Inflammatory macrophage treated with lipopolysaccharide for 1 hour (primary cell): ENCODE data around the gene RXRA.

Experiments used
- DNase-seq, 2 donors: peaks; one replicate each; pipeline ENCODE4 v3.0.0-alpha.2; 2020 to 2022

The RXRA gene

DNA sequence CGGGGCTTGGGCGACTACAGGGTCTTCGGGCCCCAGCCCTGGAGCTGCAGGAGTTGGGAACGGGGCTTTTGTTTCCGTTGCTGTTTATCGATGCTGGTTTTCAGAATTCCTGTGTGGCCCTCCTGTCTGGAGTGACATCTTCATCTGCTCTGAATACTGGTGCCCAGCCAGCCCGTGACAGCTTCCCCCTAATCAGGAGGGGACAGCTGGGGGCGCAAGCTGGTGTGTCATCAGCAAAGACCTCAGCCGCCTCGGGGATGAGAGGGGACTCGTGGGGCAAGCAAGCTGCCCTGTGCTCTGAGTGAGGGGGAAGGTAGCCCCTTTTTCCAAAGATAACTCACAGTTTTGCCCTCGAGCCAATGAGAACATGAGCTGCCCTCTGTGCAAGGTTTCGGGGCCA lies 110.7 kb downstream of the RXRA start:
- DNase-seq, result no peak

- no peak for DNase-seq
Observed at GRCh38 chr9:134437403-134438194, 111.3 kb downstream of the RXRA start.

DNA sequence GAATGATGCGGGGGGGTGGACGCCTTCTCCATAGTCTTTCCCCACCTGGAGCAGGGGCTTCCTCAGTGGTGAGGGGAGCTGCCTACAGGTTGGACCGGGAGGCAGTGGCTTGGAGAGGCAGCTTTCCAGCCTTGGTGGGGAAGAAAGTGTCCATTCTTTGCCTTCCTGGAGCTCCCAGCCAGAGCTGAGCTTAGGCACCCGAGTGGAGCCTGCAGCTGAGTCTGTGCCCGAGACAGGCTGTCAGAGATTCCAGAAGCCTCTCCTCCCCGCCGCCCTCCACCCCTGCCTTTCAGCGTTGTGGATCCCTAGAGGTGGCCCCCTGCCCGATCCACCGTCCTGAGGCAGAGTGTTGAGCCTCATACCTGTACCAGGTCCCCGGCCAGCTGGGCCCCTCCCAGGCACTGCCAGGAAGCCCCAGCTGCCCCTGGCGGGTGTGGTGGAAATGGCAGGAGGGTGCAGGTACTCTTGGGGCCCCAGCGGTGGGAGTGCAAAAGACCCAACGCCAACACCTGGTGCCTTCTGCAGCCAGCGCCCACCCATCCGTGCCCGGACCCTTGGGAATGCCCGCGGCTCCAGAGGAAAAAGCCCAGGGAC lies 112.0 kb downstream of the RXRA start:
- no peak for DNase-seq

GRCh38 chr9:134439368-134439784 lies 113.1 kb downstream of the RXRA start:
- no peak for DNase-seq

GRCh38 chr9:134440636-134441226 lies 114.5 kb downstream of the RXRA start:
- DNase-seq, result no peak

- DNase-seq, result no peak
Observed at GRCh38 chr9:134441227-134442084, 115.2 kb downstream of the RXRA start.

- no peak for DNase-seq
Observed at GRCh38 chr9:134442085-134442474, 115.8 kb downstream of the RXRA start.

GRCh38 chr9:134442486-134443173 lies 116.4 kb downstream of the RXRA start:
- DNase-seq, result no peak

DNA sequence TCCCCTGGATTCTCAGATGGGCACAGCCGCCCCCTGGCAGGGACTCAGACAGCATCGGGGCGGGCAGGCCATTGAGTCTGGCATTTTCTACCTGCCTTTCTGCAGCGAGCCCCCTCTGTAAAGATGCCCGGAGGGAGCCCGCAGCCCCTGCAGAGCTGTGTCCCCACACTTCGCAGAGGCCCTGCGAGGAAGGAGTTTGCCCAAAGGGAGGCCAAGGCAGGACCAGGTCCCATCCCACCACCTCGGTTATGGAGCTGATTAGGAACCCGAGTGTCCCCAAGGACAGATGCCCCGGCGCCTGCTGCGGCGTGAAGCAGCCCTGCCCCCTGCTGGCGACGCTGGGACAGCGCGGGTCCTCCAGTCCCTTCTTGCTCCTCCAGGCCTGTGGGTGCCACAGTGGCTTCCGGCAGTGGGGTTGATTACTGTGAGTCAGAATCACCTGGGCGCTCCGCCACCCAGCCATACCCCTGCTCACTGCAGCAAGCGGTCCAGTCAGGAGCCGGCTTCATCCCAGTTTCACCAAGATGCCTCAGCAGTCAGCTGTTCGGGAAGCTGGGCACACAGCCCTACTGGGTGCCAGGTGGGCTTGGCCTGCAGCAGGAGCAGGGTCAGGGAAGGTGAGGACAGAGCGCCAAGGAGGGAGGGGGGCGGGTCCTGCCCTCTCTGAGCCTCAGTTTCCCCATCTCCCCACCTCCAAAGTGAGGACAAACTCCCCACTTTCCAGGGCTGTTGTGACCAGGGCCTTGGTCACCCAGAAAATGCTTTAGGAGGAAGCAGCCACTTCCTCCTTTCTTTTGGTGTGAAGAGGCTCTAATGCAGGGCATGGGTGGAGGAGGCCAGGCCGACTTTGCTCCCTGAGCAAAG lies 117.2 kb downstream of the RXRA start:
- peak; percentile 81 to 82 for DNase-seq

- no peak for DNase-seq
Observed at GRCh38 chr9:134444038-134444315, 117.7 kb downstream of the RXRA start.

GRCh38 chr9:134445000-134445399 lies 118.7 kb downstream of the RXRA start:
- no peak for DNase-seq

GRCh38 chr9:134449180-134449916 lies 123.1 kb downstream of the RXRA start:
- DNase-seq, result peak; percentile 73 to 89

DNA sequence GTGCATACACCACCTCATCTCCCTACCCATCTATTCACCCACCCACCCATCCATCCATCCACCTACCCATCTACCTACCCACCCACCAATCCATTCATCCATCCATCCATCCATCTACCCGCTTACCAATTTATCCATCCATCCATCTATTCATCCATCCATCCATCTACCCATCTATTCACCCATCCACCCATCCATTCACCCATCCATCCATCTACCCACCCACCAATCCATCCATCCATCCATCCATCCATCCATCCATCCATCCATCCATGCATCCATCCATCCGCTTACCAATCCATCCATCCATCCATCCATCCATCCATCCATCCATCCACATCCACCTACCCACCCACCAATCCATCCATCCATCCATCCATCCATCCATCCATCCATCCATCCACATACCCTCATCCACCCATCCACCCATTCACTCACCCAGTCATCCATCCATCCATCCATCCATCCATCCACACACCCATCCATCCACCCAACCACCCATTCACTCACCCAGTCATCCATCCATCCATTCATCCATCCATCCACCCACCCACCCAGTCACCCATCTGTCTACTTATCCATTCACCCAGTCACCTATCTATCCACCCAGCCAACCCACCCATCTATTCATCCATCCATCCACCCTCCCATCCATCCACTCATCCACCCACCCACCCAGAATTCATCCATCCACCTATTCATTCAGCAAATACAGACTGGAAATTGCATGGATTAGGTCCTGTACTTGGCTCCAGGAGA lies 125.6 kb downstream of the RXRA start:
- DNase-seq, result no peak

DNA sequence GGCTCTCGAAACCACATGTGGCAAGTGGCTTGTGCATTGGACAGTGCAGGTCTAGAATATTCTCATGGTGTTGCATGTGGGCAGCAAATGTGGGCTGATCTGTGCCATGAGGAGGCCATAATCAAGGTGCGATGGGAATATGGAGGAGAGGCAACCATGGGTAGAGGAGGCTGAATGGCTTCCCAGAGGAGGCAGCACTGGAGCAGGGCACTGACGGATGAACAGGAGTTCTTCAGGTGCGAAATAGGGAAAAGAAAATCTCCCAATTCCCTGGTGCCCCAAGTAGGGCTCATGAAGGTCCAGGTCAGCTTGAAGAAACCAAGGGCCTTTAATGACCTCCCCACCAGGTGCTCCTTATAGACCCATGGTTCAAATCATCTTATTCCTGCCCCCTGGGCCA lies 126.5 kb downstream of the RXRA start:
- DNase-seq, result no peak

- DNase-seq, result no peak
Observed at GRCh38 chr9:134453776-134454475, 127.7 kb downstream of the RXRA start.

DNA sequence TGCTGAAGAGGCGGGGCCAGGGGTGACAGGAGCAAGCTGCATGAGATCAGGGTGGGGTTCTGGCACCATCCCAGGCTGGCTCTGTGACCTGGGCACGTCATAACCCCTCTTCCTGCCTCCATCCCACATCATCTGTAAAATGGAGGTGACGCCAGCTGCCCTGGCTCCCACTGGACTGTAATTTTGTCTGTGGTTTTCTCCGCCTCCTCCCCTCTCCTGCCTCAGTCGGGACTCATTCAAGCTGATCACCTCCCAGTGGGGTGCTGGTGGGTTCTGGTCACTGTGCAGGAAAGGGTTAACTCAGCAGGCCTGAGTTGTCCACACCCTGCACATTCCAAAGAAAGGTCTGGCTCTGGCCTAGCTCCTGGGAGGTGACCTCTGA lies 128.2 kb downstream of the RXRA start:
- DNase-seq, result no peak

GRCh38 chr9:134455021-134455471 lies 128.8 kb downstream of the RXRA start:
- DNase-seq, result no peak

DNA sequence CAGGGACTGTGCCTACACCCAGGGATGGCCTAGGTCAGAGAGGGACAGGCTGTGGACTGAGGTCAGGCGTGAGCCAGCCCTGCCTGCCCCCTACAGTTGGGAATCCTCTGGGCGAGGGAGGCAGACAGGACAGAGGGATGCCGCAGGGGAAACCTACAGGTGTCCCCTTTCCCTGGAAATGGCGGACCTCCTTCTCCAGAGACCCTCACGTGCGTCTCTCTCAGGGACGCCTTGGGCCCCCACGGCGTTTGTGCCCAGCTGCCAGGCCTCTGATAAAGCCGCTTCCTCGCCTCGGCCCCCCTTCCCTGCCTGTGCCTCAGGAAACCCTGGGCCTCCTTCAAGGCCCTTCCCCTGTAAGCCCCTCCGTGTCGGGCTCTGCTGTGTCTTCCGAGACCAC lies 129.3 kb downstream of the RXRA start:
- DNase-seq, result no peak

- peak; percentile 73 to 75 for DNase-seq
Observed at GRCh38 chr9:134455934-134456755, 129.9 kb downstream of the RXRA start.
